ENCODE data around the gene PICK1. TPM values are rescaled to one million over a fixed set of nuclear protein-coding genes. Genes with fewer than 3 reads are reported as not detected.

Gene PICK1
- polyA plus RNA-seq, 1 donor from 2014 or later = 101 TPM

GRCh38 chr22:38071421-38072321 lies 14.5 kb downstream of the PICK1 start:
- H4K20me1 ChIP-seq (ENCODE audit: insufficient read depth) = no peaks in the 10 kb centered on the region
- no peaks in the 10 kb centered on the region for H3K36me3 ChIP-seq (ENCODE audit: insufficient read depth, low read length)
- H3K27me3 ChIP-seq (ENCODE audit: insufficient read depth, low read depth, low read length) = no peaks in the 10 kb centered on the region
- no peak overlapping the region for H3K4me2 ChIP-seq (ENCODE audit: low read length)
- no peak overlapping the region for H3K27ac ChIP-seq (ENCODE audit: low read length)
- H3K79me2 ChIP-seq (replicated peaks; ENCODE audit: insufficient read depth, low read length) = no peaks in the 10 kb centered on the region
- H3K9me3 ChIP-seq (ENCODE audit: low read length) = no peaks in the 10 kb centered on the region
- no peak overlapping the region for H3K4me3 ChIP-seq (ENCODE audit: low read length)
- no peak overlapping the region for H3K9ac ChIP-seq (ENCODE audit: low read length)
- no peaks in the 10 kb centered on the region for H3K9me2 ChIP-seq (ENCODE audit: insufficient read depth, low read length)
- H2AFZ ChIP-seq (ENCODE audit: low read depth, low read length) = no peak overlapping the region
- TF ChIP-seq RAD21 (conservative IDR thresholded peaks at IDR 0.05) (no peak), REST (IDR thresholded peaks at IDR 0.05; ENCODE audit: borderline replicate concordance) (no peak), EZH2 (IDR thresholded peaks at IDR 0.05; ENCODE audit: borderline replicate concordance, insufficient read depth, low read length, poor library complexity, severe bottlenecking) (no peak), TAF1 (IDR thresholded peaks at IDR 0.05; ENCODE audit: low read depth) (no peak), CTCF (IDR thresholded peaks at IDR 0.05; ENCODE audit: poor library complexity, severe bottlenecking) (no peak), POLR2AphosphoS5 (IDR thresholded peaks at IDR 0.05) (no peak), EP300 (conservative IDR thresholded peaks at IDR 0.05; ENCODE audit: poor library complexity, severe bottlenecking) (no peak), SMC3 (conservative IDR thresholded peaks at IDR 0.05; ENCODE audit: poor library complexity) (no peak), MXI1 (conservative IDR thresholded peaks at IDR 0.05; ENCODE audit: poor library complexity, severe bottlenecking) (no peak)
- no peaks in the 10 kb centered on the region for H3F3A ChIP-seq (ENCODE audit: insufficient read depth, low read length, poor library complexity, severe bottlenecking)

GRCh38 chr22:38072322-38073149 lies 15.3 kb downstream of the PICK1 start:
- Histone ChIP-seq H3K27me3 (ENCODE audit: insufficient read depth, low read depth, low read length) (no peaks in the 10 kb centered on the region), H4K20me1 (ENCODE audit: insufficient read depth) (no peaks in the 10 kb centered on the region), H3K4me3 (ENCODE audit: low read length) (no peak overlapping the region), H3K36me3 (ENCODE audit: insufficient read depth, low read length) (no peaks in the 10 kb centered on the region), H3K27ac (ENCODE audit: low read length) (no peak overlapping the region), H3K9me2 (ENCODE audit: insufficient read depth, low read length) (no peaks in the 10 kb centered on the region), H3K79me2 (replicated peaks; ENCODE audit: insufficient read depth, low read length) (no peaks in the 10 kb centered on the region), H3F3A (ENCODE audit: insufficient read depth, low read length, poor library complexity, severe bottlenecking) (no peaks in the 10 kb centered on the region), H3K9ac (ENCODE audit: low read length) (no peak overlapping the region), H2AFZ (ENCODE audit: low read depth, low read length) (no peak overlapping the region), H3K9me3 (ENCODE audit: low read length) (no peaks in the 10 kb centered on the region), H3K4me2 (ENCODE audit: low read length) (no peak overlapping the region)
- TF ChIP-seq RAD21 (conservative IDR thresholded peaks at IDR 0.05) (no peak), CTCF (IDR thresholded peaks at IDR 0.05; ENCODE audit: poor library complexity, severe bottlenecking) (no peak), POLR2AphosphoS5 (IDR thresholded peaks at IDR 0.05) (no peak), REST (IDR thresholded peaks at IDR 0.05; ENCODE audit: borderline replicate concordance) (no peak), SMC3 (conservative IDR thresholded peaks at IDR 0.05; ENCODE audit: poor library complexity) (no peak), EZH2 (IDR thresholded peaks at IDR 0.05; ENCODE audit: borderline replicate concordance, insufficient read depth, low read length, poor library complexity, severe bottlenecking) (no peak), TAF1 (IDR thresholded peaks at IDR 0.05; ENCODE audit: low read depth) (no peak), EP300 (conservative IDR thresholded peaks at IDR 0.05; ENCODE audit: poor library complexity, severe bottlenecking) (no peak), MXI1 (conservative IDR thresholded peaks at IDR 0.05; ENCODE audit: poor library complexity, severe bottlenecking) (no peak)
